ENCODE measurements around the gene FGFBP2.

FGFBP2 gene

GRCh38 chr4:15953625-15954024 is 9.3 kb downstream of the FGFBP2 start:
- Mint-ChIP-seq H3K9me3 (peaks cover 39% of the 10 kb centered on the region), H3K27ac (no peak overlapping the region), H3K4me1 (peaks cover 5% of the 10 kb centered on the region), H3K4me3 (no peak overlapping the region), H3K36me3 (ENCODE audit: low read depth) (peaks cover 5% of the 10 kb centered on the region), H3K27me3 (ENCODE audit: low read depth, poor library complexity) (peaks cover 10% of the 10 kb centered on the region)
- TF ChIP-seq, protein P1, sequence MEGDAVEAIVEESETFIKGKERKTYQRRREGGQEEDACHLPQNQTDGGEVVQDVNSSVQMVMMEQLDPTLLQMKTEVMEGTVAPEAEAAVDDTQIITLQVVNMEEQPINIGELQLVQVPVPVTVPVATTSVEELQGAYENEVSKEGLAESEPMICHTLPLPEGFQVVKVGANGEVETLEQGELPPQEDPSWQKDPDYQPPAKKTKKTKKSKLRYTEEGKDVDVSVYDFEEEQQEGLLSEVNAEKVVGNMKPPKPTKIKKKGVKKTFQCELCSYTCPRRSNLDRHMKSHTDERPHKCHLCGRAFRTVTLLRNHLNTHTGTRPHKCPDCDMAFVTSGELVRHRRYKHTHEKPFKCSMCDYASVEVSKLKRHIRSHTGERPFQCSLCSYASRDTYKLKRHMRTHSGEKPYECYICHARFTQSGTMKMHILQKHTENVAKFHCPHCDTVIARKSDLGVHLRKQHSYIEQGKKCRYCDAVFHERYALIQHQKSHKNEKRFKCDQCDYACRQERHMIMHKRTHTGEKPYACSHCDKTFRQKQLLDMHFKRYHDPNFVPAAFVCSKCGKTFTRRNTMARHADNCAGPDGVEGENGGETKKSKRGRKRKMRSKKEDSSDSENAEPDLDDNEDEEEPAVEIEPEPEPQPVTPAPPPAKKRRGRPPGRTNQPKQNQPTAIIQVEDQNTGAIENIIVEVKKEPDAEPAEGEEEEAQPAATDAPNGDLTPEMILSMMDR (IDR thresholded peaks at IDR 0.05), result no peak
- no peak for DNase-seq

DNA sequence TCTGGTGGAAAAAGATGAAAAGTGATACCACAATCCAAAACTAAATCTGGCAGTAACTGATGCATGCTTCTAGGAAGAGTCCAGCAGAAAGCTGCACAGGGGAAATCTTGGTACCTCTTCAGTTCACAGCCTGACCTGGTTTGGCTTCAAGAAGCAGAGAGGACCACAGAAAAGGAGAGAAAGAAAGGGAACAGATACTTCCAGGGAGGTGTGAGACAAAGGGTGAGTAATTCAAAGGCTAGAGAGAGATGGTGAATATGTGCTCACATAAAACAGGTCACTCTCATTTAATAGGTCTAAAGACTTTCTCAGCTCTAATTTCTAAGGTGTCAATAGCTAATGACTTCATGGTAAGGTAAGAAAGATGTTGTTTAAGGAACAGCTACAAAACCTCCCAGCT is 11.2 kb downstream of the FGFBP2 start:
- Mint-ChIP-seq H3K27me3 (ENCODE audit: low read depth, poor library complexity) (peaks cover 14% of the 10 kb centered on the region), H3K4me3 (no peak overlapping the region)
- DNase-seq, result no peak

GRCh38 chr4:15948826-15949225 is 14.1 kb downstream of the FGFBP2 start:
- Mint-ChIP-seq H3K9me3 (peaks cover 17% of the 10 kb centered on the region), H3K27ac (no peak overlapping the region), H3K4me3 (no peak overlapping the region), H3K4me1 (peaks cover 7% of the 10 kb centered on the region), H3K36me3 (ENCODE audit: low read depth) (no peaks in the 10 kb centered on the region), H3K27me3 (ENCODE audit: low read depth, poor library complexity) (peaks cover 10% of the 10 kb centered on the region)
- DNase-seq, result no peak
- TF ChIP-seq, protein P1 (IDR thresholded peaks at IDR 0.05), result no peak

More for the DNA sequence above, 11.2 kb downstream of the FGFBP2 start:
- peaks cover 7% of the 10 kb centered on the region for H3K4me1 Mint-ChIP-seq
- H3K36me3 Mint-ChIP-seq (ENCODE audit: low read depth), result peaks cover 5% of the 10 kb centered on the region
- no peak overlapping the region for H3K27ac Mint-ChIP-seq
- H3K9me3 Mint-ChIP-seq, result peaks cover 39% of the 10 kb centered on the region
- TF ChIP-seq, protein P1 (IDR thresholded peaks at IDR 0.05), result no peak

- Mint-ChIP-seq H3K9me3 (peaks cover 6% of the 10 kb centered on the region), H3K27me3 (ENCODE audit: low read depth, poor library complexity) (peaks cover 6% of the 10 kb centered on the region), H3K36me3 (ENCODE audit: low read depth) (no peaks in the 10 kb centered on the region), H3K4me1 (peaks cover 7% of the 10 kb centered on the region), H3K4me3 (no peak overlapping the region), H3K27ac (no peak overlapping the region)
- no peak for DNase-seq
- TF ChIP-seq, protein P1 (IDR thresholded peaks at IDR 0.05), result no peak
Observed at GRCh38 chr4:15947684-15948083, 15.3 kb downstream of the FGFBP2 start.

DNA sequence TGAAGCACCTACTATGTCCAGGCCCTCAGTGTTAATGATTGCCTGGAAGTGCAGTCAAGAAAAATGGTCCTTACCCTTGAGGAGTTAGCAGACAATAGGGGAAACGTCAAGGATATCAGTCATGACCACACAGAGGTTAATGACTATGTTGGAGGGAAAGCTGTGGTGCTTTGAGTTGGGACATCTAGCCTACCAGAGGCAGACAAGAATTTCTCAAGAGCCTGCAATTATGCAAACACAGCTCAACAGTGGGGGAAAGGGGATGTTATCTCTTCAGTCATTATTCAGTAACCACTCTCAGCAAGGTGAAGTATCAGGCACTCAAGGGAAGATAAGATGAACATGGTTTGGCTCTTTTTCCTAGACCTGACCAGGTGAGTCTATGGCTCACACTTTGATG is 17.5 kb downstream of the FGFBP2 start:
- no peak overlapping the region for H3K27ac Mint-ChIP-seq
- peaks cover 7% of the 10 kb centered on the region for H3K4me1 Mint-ChIP-seq
- no peaks in the 10 kb centered on the region for H3K9me3 Mint-ChIP-seq
- no peak overlapping the region for H3K4me3 Mint-ChIP-seq
- no peaks in the 10 kb centered on the region for H3K36me3 Mint-ChIP-seq (ENCODE audit: low read depth)
- no peak for DNase-seq
- TF ChIP-seq, protein P1 (IDR thresholded peaks at IDR 0.05), result no peak
- H3K27me3 Mint-ChIP-seq (ENCODE audit: low read depth, poor library complexity), result peaks cover 7% of the 10 kb centered on the region

DNA sequence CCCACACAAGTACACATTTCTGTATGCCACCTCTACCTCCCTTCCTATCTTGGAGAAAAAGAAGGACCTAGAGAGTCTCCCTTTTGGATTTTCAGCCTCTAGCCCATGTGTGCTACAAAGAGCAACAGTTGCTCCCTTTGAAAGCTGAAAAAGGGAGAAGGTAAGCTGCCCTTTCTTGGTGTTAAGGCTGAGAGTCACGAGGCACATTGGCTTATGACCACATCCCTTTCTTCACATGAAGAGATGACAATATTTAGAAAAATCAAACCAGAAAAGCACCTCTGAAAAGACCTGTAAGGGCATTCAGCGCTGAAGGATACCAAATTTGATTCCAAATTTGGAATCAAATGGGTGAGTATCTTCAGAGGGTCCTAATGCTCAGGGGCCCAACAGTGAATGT is 18.1 kb downstream of the FGFBP2 start:
- Mint-ChIP-seq H3K36me3 (ENCODE audit: low read depth) (no peaks in the 10 kb centered on the region), H3K4me3 (no peak overlapping the region), H3K27ac (no peak overlapping the region), H3K9me3 (no peaks in the 10 kb centered on the region), H3K27me3 (ENCODE audit: low read depth, poor library complexity) (peaks cover 11% of the 10 kb centered on the region), H3K4me1 (peaks cover 7% of the 10 kb centered on the region)
- no peak for DNase-seq
- TF ChIP-seq, protein P1 (IDR thresholded peaks at IDR 0.05), result no peak

All from nephron progenitor cell (in vitro differentiated cells).